ENCODE results near the gene CCN5.
A peak's percentile ranks its signal among the peaks of the same experiment; 100 is the strongest.
"Not testable (repeated sequence)": the region's sequence is repeated elsewhere in the genome, so short reads cannot be mapped to it uniquely, and the experiment has no call there.

CCN5 gene, protein sequence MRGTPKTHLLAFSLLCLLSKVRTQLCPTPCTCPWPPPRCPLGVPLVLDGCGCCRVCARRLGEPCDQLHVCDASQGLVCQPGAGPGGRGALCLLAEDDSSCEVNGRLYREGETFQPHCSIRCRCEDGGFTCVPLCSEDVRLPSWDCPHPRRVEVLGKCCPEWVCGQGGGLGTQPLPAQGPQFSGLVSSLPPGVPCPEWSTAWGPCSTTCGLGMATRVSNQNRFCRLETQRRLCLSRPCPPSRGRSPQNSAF

DNA sequence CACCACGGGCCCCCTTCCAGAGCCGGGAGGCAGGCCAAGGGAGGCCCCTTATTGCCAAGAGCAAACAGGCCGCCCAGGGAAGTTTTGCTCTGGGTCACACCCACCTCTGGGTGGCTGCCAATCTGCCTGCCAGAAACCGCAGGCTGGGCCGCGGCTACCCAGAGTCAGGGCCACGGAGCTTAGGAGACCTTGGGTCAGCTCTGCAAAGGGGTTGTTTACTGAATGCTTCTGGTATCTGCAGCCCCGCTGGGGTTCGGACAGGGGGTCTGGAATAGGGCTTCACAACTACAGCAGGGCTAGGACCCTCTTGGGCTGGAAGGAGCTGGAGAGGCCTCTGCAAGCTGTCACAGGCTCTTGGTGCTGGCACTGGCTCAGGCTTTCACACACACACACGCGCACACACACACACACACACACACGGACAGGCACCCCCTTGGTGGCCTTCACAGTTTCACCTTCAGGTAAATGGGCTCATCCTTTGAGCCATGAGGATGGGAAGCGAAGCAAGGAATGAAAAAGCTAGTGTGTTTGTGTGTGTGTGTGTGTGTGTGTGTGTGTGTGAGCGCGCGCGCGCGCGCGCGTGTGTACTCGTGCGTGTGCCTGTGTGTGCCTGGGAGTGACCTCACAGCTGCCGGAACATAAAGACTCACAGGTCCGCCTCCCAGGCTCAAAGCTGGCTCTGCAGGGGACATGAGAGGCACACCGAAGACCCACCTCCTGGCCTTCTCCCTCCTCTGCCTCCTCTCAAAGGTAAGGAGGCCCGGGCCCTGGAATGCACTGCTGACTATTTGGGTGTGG lies at the start of gene CCN5:
Gene CCN5, plus strand, starts transcription at position 669 of the 798 bp plus-strand sequence. Its CDS starts 22 bp downstream, at position 691.
- DNase-seq = peak in 1 of 2 donors; percentile 54

DNA sequence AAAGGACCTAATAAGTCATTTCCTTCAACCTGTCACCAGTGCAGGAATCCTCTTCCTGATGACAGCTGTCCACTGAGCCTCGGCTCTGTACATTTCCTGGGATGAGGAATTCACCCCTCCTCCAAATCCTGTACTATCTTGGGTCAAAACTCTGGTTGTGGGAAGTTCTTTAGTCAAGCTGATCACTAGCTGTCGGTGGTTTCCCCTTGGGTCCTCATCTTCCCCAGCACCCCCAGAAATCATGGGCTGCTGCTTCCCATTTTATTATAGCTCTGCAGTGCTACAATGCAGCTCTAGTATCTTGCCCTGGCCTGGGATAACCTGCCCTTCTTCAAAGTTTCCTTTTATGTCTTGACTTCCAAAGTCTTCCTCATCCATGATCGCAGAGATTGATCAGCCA lies 49.1 kb upstream of the CCN5 start:
- no peak for DNase-seq

DNA sequence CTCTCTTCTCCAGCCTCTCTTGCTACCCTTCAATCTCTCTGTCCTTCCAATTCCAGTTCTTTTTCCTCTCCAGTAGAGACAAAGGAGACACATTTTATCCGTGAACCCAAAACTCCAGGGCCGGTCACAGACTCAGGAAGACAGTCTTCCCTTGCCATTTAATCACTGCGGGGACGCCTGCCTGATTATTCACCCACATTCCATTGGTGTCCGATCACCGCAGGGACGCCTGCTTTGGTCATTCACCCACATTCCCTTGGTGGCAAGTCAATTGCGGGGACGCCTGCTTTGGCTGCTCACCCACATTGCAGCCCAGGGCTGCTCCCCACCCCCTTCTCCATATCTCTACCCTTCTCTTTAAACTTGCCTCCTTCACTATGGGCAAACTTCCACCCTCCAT lies 44.3 kb upstream of the CCN5 start:
- not testable (repeated sequence) for DNase-seq

DNA sequence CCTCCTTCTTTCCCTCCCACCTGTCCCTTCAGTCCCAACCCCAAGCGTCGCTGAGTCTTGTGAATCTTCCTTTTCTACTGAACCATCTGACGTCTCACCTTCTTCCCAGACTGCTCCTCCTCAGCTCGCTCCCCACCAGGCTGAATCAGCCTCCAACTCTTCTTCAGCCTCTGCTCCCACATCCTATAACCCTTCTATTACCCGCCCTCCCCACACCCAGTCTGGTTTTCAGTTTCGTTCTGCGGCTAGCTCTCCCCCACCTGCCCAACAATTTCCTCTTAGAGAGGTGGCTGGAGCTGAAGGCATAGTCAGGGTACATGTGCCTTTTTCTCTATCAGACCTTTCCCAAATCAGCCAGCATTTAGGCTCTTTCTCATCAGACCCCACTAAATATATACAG lies 43.6 kb upstream of the CCN5 start:
- not testable (repeated sequence) for DNase-seq

DNA sequence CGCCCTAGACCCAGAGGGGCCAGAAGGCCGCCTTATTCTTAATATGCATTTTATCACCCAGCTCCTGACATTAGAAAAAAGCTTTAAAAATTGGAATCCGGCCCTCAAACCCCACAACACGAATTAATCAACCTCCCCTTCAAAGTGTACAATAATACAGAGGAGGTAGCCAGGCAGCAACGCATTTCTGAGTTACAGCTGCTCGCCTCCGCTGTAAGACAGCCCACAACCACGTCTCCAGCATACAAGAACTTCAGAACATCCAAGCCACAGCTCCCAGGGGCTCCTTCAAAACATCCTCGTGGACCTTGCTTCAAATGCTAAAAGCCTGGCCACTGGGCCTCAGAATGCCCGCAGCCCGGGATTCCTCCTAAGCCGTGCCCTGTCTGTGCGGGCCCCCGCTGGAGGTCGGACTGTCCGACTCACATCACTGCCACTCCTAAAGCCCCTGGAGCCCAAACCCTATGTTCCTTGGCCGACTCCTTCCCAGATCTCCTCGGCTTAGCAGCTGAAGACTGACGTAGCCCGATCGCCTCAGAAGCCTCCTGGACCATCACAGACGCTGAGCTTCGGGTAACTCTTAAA lies 42.8 kb upstream of the CCN5 start:
- not testable (repeated sequence) for DNase-seq

DNA sequence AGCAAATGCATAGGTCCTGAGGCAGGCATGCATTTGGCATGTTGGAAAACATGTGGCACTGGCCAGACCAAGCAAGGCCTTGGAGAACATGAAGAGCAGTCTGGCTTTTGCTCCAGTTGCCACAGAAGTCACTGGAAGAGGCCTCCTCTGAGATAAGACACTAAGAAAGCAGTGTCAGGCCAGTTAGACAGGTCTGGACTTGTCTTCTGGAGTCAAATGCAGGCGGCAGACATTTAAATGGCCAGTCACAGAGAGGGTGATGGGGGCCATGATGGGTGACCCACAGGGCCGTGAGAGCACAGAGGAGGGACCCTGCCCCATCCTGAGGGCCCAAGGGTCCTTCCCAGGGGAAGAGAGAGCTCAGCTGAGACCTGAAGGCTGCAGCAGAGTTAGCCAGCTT lies 36.9 kb upstream of the CCN5 start:
- no peak for DNase-seq

DNA sequence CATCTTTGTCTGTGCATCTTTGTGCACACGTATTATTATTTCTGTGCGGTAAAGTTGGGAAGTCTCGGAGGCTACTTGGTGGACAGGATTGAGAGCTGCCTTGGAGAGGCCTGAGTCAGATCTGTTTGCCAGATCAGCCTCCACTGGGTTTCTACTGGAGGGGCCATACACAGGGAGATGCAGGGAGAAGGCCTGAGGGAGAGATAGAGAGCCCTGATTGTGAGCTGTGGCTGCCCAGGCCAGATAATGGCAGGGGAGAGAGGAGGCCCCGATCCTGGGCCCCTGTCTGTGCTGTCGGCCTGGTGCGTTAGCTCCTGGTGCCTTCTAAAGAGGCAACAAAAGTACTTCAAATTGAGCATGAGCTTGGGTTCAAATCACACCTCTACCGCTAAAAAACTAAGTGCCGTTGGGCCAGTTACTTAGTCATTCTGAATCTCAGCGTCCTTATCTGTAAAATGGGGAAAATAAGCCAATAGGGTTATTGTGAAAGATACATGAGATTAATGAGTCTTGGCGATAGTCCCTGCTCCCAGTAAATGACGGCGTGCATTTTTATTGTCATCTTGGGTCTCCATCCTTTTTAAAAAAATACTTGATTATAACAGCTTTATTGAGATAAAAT lies 36.1 kb upstream of the CCN5 start:
- no peak for DNase-seq

DNA sequence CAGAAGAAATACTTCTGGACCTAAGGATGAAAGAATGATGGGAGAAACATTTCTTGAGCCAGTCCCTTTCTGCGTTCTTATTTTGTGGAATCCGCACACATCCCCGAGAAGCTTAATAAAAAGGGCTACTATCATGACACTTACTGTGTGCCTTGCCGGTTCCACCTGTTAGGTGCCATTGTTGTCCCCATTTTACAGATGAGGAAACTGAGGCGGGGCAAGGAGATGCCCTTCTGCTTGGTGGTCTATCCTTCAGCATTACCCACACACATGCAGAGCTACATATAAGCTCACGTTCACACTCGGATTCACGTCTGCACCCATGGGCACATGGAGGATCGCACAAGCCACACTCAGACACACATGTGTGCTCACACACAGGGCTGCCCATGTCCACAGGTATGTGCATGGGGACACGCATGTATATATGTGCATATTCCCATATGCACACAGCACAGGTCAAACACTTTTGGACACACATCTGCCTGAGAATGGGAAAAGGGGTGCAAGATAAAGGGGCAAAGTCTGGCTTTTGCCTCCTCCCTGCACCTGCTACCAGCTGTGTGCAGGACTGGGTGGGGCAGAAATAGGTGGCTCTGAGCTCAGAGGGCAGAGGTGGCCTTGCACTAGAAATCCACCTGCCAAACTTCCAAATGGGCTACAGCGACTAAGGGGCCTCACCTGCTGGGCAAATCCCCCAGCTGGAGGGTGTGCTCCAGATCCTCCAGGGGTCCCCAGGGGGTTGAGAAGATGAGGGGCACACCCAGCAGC lies 33.2 kb upstream of the CCN5 start:
- no peak for DNase-seq

DNA sequence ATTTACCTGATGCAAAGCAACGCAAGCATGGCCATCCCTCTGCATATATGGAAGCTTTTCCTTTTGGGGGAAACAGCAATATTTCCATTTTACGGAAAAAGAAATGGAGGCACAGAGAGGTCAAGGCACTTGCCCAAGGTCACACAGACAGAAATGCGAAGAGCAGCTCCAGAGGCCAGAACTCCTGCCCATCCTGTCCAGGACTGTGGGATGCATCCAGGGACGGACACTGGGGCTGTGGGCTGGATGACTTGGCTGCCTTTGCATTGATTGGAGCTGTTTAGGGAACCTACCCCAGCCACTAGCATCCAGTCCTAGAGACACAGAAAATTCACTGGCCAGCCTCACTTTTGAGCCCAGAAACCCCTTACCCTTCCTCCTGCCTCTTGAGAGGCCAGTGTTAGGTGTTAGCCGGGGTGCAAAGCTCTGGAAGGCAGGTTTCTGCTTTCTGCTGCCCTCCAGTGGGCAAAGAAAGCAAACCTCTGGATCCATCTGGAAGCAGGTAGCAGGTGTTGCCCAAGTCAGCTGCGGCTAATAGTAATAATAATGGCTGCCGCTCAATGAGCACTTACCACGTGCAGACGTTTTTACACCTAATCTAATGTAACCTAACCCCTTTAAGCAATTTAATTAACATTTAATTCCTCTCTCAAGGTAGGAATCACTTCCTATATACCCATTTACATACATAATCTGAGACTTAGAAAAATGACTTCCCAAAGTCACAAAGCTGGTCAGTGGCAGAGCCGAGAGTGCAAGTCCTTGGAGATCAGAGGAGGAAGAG lies 31.7 kb upstream of the CCN5 start:
- no peak for DNase-seq

DNA sequence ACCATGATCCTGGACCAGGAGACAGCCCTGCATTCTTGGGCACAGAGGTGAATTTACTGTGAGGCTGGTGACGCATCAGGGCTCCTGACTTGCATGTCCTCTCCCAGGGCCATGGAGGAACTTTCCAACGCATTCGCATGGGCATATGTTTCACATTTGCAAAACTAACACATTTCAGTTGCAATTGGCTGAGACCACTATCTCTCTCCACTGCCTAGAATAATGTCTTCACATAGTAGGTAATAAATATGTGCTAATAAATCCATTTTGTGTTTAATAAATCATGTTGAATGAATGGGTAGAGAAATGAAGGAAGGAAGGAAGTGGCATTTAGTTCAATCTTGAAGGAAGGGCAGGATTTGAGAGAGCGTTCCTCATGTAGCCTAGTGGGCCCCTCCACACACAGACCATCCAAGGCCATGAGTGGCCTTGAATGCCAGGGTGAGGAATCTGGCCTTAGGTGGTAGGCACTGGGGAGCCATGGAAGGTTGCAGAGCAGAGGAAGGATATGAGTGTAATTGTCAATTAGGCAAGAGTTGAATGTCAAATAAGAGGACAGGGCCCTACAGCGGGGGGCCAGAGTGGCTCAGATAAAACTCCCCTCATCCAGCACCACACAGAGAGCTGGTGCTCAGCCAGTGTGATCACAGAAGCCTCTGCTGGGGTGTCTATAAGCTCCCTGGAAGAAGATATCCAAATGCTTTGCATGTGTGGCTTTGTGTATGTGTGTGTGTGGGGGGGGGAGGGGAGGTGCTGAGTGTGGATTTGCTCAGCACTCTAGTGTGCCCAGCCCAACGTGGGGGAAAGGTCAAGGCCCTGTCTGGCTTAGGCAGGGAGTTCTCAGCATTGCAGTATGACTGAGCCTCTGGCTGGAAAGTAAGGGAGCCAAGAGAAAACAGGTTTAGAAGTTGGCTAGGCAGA lies 30.9 kb upstream of the CCN5 start:
- DNase-seq = no peak

DNA sequence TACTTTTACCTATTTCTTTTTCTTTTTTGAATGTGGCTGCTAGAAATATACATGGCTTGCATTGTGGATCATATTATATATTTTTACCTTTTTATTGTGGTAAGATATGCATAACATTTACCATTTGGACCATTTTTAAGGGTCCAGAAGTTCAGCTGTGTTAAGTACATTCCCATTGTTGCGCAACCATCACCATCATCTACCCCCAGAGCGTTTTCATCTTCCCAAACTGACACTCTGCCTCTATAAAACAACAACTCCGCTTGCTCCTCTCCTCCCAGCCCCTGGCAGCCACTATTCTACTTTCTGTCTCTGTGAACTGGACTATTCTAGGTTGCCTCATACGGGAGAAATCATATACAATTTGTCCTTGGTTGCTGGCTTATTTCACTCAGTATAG lies 28.2 kb upstream of the CCN5 start:
- DNase-seq = no peak

DNA sequence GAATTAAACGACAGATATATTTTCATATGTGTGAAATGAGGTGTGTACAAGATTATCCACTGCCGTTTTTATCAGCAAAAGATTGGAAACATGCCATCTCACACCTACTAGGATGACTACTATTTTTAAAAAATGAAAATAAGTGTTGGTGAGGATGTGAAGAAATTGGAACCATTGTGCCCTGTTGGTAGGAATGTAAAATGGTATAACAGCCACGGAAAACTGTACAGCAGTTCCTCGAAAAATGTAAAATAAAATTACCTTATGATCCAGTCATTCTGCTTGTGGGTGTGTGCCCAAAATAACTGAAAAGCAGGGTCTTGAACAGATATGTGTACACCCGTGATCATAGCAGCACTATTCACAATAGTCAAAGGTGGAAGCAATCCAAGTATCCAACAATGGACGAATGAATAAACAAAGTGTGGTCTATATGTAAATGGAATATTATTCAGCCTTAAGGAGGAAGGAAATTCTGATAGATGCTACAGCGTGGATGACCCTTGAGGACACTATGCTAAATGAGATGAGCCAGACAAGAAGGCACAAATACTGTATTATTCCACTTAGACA lies 27.0 kb upstream of the CCN5 start:
- no peak for DNase-seq

DNA sequence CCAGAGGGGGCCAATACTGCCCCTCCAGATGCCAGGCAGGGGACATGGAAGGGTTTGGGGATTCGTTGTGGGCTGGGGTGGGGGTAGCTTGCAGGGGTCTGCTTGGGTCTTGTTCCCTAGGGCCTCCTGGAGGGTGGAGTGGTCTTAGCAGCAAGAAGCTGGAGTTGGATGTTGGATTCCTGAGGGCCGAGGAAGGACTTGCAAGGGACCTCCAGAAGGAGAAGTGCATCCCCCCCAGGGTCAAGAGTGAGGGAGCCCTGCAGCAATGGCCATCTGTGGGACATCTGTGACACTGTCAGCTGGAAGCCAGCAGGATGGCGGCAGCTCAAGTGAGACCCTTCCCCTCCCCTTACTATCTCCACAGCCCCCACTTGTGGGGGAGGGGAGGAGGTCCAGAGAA lies 25.4 kb upstream of the CCN5 start:
- DNase-seq = no peak

DNA sequence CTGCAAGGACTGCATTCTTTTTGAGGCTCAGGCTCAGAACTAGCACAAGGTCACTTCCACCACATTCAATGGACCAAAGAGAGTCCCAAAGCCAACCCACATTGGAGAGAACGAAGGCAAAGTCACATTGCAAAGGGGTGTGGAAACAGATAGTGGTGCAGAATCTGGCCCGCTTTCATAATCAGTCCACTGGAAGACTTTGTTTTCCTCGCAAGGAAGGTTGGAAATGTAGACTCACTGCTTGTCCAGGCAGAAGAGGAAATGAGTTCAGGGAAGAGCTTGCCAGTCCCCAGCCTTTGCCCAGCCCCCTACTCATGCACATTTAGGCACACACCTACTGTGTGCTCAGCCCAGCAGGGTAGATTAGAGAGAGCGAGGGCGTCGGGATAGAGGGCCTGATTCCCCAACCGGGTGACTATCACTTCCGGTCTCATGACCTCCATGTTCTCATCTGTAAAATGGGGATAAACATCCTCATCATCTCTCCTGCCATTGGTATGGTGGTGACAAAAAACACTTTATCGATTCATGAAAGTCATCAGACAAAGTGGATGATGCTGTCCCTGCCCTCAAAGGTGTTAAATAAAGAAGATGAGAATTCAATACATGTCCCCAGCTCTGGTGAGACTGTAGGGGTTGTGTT lies 24.3 kb upstream of the CCN5 start:
- no peak for DNase-seq

DNA sequence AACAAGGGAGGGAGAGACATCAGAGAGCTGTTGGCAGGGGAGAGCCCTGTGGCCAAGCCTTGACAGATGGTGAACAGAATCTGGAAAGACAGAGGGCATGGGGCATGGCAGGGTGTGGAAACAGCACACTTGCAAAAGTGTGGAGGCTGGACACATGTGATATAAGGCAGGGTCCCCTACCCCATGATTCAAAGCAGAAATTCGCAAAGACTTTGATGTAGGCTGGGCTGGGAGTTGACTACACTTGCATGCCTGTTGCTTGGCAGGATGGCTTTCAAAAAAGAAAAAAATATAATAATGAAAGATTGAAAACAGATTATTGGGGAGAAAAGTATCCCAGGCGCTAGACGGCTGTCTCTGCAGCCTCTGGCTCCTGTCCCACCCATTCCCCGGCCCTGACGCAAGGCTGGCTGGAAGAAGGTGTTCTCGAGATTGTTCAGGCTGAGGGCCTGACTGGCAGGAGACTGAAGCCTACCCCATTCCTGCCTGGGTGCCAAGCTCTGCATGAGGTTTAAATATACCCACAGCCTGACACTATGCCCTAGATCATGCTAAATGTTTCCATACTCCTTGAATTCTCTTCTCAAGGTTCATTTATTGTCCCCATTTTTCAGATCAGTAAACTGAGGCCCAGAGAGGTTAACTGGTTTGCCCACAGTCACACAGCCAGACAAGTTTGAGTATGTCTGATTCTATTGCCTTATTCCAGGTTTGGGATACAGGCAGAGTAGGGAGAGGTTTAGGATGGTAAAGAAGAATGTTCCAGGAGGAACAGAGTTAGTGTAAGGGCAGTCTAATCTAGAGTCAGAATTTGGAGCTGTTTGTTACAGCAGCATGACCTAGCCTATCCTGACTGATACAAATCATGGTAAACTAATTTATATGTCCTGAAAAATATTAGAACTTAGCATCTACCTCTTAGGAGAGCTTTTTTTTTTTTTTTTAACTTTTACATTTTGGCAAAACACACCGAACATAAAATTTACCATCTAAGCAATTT lies 23.4 kb upstream of the CCN5 start:
- no peak for DNase-seq

DNA sequence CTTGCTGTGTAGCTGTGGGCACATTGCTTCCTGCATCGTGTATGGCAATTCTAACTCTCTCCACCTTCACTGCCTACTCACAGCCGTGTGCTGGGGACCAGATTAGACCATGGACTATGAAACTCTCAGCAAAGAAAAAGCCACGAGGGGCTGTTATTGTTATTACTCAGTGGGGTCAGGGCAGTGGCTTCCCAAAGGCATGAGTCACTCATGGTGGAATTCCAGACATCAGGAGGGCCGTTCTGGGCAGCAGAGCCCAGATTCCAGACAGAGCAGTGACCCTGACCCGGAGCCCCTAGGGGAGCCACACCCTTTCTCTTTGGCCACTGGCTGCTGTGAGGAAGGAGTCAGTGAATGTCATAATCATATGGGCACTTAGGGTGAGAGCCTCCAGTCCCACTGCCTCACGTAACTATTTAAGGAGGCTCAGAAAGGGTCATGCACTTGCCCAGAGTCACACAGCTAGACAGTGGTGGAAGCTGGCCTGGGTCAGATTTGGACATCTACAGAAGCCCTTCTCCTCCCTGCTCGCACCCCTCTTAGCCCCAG lies 22.2 kb upstream of the CCN5 start:
- DNase-seq = no peak

DNA sequence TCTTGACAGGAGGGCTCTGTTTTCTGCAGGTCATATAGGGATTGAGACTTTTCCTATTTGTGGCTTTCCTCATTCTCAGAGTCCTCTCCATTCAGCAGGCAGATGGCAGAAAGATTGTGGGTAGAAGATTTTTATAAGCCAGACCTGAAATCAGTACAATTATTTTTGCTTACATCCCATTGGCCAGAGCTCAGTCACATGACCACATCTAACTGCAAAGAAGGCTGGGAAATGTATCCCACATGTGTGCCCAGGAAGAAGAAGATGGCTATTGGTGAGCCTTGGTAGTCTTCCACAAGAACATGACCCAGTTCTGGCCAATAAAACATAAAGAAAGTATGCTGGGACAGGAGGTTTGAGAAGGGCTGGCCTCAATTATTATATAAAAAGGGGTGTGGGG lies 21.5 kb upstream of the CCN5 start:
- DNase-seq = no peak

DNA sequence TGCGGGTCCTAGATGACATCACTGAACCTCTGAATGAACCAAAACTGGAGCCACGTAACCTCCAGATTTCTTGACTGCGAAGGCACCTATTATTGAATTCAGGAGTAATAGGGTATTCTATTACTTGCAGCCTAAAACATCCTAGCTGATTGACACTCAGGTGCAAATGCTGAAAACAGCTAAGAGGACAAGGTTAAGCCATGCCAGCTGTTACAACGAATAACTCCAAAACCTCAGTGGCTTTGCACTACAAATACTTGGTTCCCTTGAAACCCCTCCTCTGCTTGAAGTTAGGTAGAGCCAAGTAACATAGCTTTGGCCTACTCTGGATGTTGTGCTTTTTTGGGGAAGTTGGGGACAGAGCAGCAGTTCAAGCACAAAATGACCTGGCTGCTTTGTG lies 21.0 kb upstream of the CCN5 start:
- no peak for DNase-seq

All from hippocampal formation (tissue), 2 donors.